GM20431 (cell line): Measurements from ENCODE around the gene IFT122.

Experiments
- in situ Hi-C: fragments of 300-500 bp; cut with MseI, MboI; formaldehyde crosslinking; loops from one replicate; pipeline ENCODE4 v1.15.0; 2020; ENCODE audit warnings: low sequenced_read_pairs; ENCODE audit not compliant: unreplicated experiment

Gene IFT122

DNA sequence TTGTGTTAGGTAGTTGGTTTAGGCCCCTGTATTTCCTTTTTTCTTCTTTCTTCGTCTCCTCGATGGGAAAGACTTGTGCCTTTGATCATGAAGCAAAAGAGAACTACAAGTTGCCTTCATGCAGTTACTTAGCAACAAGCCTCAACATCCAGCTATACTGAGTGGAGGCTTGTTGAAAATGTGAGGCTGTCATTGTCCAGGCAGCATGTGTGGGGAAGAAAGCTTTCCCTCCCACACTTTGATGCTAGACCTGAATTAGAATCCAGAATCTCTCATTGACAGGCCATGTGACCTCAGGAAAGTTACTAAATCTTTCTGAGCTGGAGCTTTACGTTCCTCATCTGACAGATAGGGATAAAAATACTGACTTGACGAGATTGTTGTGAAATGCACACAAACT is 23.7 kb downstream of the IFT122 start:
- in situ Hi-C loops = no loop called here

GRCh38 chr3:129467932-129468331 is 27.9 kb downstream of the IFT122 start:
- in situ Hi-C loops = no loop called here

- in situ Hi-C loops = no loop called here
Measured at GRCh38 chr3:129469026-129469425, 29.0 kb downstream of the IFT122 start.

- in situ Hi-C loops = no loop called here
Measured at GRCh38 chr3:129470861-129471260, 30.8 kb downstream of the IFT122 start.

DNA sequence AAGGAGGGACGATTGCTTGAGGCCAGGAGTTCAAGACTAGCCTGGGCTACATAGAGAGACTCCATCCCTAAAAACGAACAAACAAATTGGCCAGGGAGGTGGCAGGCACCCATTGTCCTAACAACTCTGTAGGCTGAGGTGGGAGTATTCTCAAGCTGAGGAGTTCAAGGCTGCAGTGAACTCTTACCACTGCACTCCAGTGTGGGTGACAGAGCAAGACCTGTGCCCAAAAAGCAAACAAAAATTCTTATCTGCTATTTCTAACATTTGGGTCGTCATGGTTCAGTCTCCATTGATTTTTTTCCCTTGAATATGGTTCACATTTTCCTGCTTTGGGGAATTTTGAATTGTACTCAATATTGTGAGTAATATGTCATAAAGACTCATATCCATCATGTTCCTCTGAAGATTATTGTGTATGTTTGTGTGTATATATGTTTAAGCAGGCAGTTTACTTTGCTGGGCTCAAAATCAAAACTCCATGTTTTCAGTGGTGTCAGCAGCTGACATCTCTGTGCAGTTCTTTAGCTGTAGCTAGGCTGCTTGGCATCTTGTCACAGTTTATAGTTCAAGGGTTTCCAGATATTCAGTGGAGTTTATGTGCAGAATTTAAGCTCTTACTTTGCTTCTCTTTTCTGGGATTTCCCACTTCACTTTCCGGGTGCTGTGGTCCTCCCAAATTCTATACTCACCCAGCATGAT is 33.2 kb downstream of the IFT122 start:
- in situ Hi-C loops = no loop called here

DNA sequence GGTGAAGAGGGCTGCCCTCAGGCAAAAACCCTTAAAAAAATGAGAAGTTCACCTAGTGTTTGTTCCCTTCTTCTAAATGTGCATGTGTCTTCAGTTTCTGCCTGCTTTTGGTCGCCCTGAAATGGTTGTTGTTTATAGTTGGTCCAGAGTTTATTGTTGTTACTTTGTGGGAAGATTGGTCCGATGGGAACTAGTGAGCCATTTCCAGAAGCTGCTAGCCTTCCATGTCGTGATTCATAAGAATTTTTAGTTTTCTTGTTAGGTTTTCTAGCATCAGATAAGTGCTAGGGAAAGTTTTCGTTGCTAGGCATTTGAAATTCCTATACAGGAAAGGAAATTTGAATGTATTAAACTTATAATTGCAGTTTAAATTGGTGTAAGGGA is 33.7 kb downstream of the IFT122 start:
- in situ Hi-C loops = no loop called here

GRCh38 chr3:129474984-129475804 is 35.2 kb downstream of the IFT122 start:
- in situ Hi-C loops = loop anchor here (25.0 kb wide), 2 partner anchors 362 to 462 kb away; no protein-coding TSS in a partner anchor

DNA sequence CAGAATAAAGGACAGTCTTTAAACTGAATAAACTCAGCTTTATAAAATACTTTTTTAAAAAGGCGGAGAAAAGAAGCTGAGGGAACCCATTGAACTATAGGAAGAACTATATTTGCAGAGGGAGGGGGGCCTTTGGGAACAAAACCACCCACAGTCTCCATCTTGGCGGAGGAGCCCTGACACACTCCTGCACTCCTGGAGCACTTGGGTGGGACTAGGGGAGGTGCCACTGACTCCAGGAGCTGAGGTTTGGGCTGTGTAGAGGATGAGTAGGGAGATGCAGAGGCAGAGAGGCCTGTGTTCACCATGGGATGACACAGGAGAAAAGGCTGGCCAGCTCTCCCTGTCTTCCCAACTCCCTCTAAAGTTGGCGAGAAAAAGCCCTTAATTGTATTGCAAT is 35.8 kb downstream of the IFT122 start:
- in situ Hi-C loops = loop anchor here (25.0 kb wide), 2 partner anchors 361 to 461 kb away; no protein-coding TSS in a partner anchor

- in situ Hi-C loops = loop anchor here (25.0 kb wide), 2 partner anchors 361 to 461 kb away; no protein-coding TSS in a partner anchor
Measured at GRCh38 chr3:129476586-129476985, 36.6 kb downstream of the IFT122 start.

GRCh38 chr3:129481225-129481765 is 41.3 kb downstream of the IFT122 start:
- in situ Hi-C loops = loop anchor here (25.0 kb wide), 2 partner anchors 356 to 456 kb away; no protein-coding TSS in a partner anchor

GRCh38 chr3:129481766-129482332 is 41.8 kb downstream of the IFT122 start:
- in situ Hi-C loops = loop anchor here (25.0 kb wide), 2 partner anchors 355 to 455 kb away; no protein-coding TSS in a partner anchor

DNA sequence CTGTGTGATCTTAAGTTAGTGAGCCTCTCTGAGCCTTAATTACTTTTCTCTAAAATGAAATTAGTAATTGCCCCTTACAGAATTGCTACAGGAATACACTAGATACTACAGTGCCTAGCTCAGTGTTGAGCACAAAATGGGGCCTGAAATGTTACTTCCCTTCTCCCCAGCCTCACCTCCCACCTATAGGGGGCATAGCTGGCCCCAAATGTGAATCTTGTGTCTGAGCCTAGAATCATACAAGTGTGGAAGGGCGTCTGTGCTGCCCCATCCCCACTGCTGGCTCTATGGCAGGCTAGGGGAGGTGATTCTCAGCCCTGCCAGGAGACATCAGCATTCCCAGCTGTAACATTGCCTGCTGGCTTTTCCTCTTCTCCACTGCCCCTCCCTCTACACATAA is 42.7 kb downstream of the IFT122 start:
- in situ Hi-C loops = loop anchor here (25.0 kb wide), 2 partner anchors 355 to 455 kb away; no protein-coding TSS in a partner anchor

- in situ Hi-C loops = loop anchor here (25.0 kb wide), 2 partner anchors 353 to 453 kb away; no protein-coding TSS in a partner anchor
Measured at GRCh38 chr3:129483870-129484269, 43.8 kb downstream of the IFT122 start.

DNA sequence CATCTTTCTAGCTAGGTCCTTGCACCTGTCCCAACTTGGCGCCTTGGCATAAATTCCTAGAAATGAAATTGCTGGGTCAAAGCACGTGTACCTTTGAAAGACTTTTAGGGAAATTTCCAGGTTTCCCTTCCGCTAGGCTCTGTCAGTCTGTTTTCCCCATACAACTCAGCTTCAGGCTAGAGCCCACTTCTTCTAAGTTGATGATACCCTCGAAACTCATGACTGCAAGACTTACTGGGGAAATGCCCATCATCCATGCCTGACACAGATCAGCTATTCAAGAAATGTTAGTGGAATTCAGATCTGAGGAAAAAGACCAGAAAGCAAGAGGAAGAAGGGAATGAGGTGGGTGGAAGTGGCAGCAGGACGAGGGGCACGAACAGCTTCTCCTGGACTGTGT is 45.1 kb downstream of the IFT122 start:
- in situ Hi-C loops = loop anchor here (25.0 kb wide), 2 partner anchors 352 to 452 kb away; no protein-coding TSS in a partner anchor

- in situ Hi-C loops = loop anchor here (25.0 kb wide), 2 partner anchors 351 to 451 kb away; no protein-coding TSS in a partner anchor
Measured at GRCh38 chr3:129485721-129486663, 46.0 kb downstream of the IFT122 start.

GRCh38 chr3:129486664-129487035 is 46.6 kb downstream of the IFT122 start:
- in situ Hi-C loops = loop anchor here (25.0 kb wide), 2 partner anchors 351 to 451 kb away; no protein-coding TSS in a partner anchor

- in situ Hi-C loops = loop anchor here (25.0 kb wide), 2 partner anchors 350 to 450 kb away; no protein-coding TSS in a partner anchor
Measured at GRCh38 chr3:129487183-129487867, 47.3 kb downstream of the IFT122 start.

GRCh38 chr3:129487868-129488335 is 47.9 kb downstream of the IFT122 start:
- in situ Hi-C loops = loop anchor here (25.0 kb wide), 2 partner anchors 349 to 449 kb away; no protein-coding TSS in a partner anchor
